AG04449 (cell line): ENCODE measurements around the gene RBBP8.

ENCODE experiments used
- CTCF ChIA-PET: fragments of 350-600 bp; formaldehyde crosslinking; extraction: SDS; loops from one replicate; lab custom pipeline; 2021; ENCODE audit warnings: antibody characterized with exemption; lab: Yijun Ruan, JAX
- POLR2A ChIA-PET: fragments of 400-600, 350-600 bp; formaldehyde crosslinking; extraction: SDS; loops from one replicate; lab custom pipeline; 2020; ENCODE audit warnings: antibody characterized with exemption, inconsistent platforms; lab: Yijun Ruan, JAX
- DNase-seq: peaks from one replicate; pipeline ENCODE4 v3.0.0-alpha.2; 2010; ENCODE audit warnings: low read depth, low spot score
- H3K4me3 ChIP-seq: 2 replicates; pipeline ENCODE4 v1.5.1; 2011; ENCODE audit warnings: low read depth, mild to moderate bottlenecking, control low read depth, low read length
- TF ChIP-seq, protein P1 (sequence below): IDR thresholded peaks from one replicate; pipeline ENCODE4 v1.5.1; 2011; ENCODE audit warnings: mild to moderate bottlenecking, moderate library complexity, low read length, control low read depth, inconsistent platforms; ENCODE audit not compliant: insufficient read depth; ENCODE audit errors: missing control alignments

RBBP8 gene

DNA sequence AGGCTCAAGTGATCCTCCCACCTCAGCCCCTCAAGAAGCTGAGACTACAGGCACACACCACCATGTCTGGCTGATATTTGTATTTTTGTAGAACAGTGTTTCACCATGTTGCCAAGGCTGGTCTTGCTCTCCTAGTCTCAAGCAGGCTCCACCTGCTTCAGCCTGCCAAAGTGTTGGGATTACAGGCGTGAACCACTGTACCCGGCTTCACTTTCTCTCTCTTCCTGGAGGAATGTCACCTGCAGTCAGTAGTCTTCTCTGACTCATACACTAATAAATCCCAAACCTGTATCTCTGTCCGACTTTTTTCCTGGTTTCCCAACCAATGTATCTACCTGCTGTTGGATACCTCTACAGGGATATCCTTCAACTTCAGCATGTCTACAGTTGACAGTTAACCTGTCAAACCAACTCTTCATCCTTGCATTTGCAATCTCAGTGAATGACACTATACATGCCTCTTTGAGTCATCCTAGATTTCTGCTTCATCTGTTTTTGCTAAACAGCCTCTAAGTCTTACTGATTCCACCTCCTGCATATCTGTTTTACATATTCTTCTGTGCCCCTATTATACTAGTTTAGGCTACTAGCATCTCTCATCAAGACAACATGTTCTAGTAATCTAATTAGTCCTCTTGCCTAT is 54.5 kb downstream of the RBBP8 start:
- CTCF ChIA-PET: interaction anchor here (1.8 kb wide), 1 partner anchor 171 kb away, joined by 4 read pairs; no protein-coding TSS in a partner anchor
- no peak for DNase-seq
- POLR2A ChIA-PET: no interaction called here
- TF ChIP-seq, protein P1, sequence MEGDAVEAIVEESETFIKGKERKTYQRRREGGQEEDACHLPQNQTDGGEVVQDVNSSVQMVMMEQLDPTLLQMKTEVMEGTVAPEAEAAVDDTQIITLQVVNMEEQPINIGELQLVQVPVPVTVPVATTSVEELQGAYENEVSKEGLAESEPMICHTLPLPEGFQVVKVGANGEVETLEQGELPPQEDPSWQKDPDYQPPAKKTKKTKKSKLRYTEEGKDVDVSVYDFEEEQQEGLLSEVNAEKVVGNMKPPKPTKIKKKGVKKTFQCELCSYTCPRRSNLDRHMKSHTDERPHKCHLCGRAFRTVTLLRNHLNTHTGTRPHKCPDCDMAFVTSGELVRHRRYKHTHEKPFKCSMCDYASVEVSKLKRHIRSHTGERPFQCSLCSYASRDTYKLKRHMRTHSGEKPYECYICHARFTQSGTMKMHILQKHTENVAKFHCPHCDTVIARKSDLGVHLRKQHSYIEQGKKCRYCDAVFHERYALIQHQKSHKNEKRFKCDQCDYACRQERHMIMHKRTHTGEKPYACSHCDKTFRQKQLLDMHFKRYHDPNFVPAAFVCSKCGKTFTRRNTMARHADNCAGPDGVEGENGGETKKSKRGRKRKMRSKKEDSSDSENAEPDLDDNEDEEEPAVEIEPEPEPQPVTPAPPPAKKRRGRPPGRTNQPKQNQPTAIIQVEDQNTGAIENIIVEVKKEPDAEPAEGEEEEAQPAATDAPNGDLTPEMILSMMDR: no peak
- H3K4me3 ChIP-seq: no peak overlapping the region

DNA sequence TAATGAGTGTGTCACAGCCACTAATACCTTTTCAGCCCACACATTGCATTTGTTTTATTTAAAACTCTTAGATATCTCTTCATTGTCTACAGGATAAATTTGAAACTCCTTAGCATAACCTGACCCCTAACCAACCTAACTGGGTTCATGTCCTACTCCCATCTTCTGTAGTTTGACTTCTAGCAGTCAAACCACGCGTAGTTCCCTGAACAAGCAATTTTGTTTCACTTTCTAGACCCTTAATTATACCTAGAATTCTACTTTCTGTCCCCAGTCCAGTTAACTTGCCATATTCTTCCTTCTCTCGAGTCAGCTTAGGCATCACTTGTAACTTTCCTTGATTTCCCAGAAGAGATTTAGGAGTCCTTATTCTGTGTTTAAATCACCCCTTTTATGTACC is 55.1 kb downstream of the RBBP8 start:
- no peak overlapping the region for H3K4me3 ChIP-seq
- ChIA-PET POLR2A (no interaction called here), CTCF (interaction anchor here (0.7 to 1.8 kb wide), 2 partner anchors 172 to 174 kb away, joined by 3 to 4 read pairs; no protein-coding TSS in a partner anchor)
- no peak for DNase-seq
- TF ChIP-seq, protein P1: no peak

DNA sequence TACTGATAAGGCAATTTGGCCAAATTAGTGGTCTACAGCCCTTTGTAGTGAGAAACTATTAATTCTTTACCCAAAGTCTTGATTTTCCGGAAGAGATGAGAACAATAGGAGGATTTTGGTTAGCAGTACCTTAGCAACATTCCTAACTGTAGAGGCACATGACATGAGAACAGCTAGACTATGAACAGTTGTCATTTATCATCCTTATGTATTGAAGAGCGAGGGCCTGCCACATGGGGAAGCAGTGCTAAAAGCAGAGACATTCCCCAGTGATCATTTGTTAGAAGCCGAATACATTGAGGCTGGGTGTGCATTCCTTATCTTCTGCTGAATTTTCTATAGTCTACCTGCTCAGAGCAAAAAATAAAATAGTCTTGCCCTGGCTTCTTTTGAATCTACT is 65.2 kb downstream of the RBBP8 start:
- ChIA-PET CTCF (interaction anchor here (1.6 kb wide), 1 partner anchor 16 kb away, joined by 7 read pairs; no protein-coding TSS in a partner anchor), POLR2A (no interaction called here)

GRCh38 chr18:22999212-22999611 is 66.1 kb downstream of the RBBP8 start:
- ChIA-PET CTCF (no interaction called here), POLR2A (no interaction called here)
- no peak overlapping the region for H3K4me3 ChIP-seq
- no peak for DNase-seq
- TF ChIP-seq, protein P1: no peak

More for the DNA sequence above, 65.2 kb downstream of the RBBP8 start:
- TF ChIP-seq, protein P1: no peak
- H3K4me3 ChIP-seq: no peak overlapping the region
- no peak for DNase-seq

DNA sequence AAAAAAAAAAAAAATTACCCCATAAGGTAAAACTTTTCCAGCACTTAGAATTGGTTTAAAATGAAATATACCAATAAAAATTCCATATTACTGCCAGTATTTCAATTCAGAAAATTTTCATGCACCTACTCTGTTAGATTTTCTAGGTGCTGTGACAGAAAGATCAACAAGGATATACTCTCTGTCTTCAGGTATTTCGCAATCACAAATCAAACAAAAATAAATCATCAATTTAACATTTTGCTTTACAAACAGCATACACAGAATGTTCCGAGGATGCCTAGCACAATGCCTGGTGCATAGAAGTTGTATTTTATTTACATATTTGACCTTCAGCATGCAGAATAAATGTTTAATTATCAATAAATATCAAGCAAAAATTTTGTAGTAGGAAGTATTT is 66.5 kb downstream of the RBBP8 start:
- no peak overlapping the region for H3K4me3 ChIP-seq
- ChIA-PET POLR2A (no interaction called here), CTCF (no interaction called here)
- TF ChIP-seq, protein P1: no peak
- DNase-seq: no peak

GRCh38 chr18:23003289-23003688 is 70.2 kb downstream of the RBBP8 start:
- POLR2A ChIA-PET: no interaction called here
- TF ChIP-seq, protein P1: no peak
- DNase-seq: no peak
- no peak overlapping the region for H3K4me3 ChIP-seq
- CTCF ChIA-PET: interaction anchor here (1.0 to 1.5 kb wide), 2 partner anchors 21 to 205 kb away, joined by 3 to 4 read pairs; no protein-coding TSS in a partner anchor
